Heart left ventricle (tissue), 13 donors: ENCODE data around the gene CBX7.

ENCODE experiments used
- CTCF ChIP-seq, 12 donors: fragments of 200-600 bp; sonication (generic) in 4 of 12; IDR thresholded peaks; one replicate each; pipeline versions ENCODE4 v1.5.0 to v1.8.0; 2018 to 2022; ENCODE audit warnings: antibody characterized with exemption in 12 of 12, mild to moderate bottlenecking in 5 of 12
- POLR2A ChIP-seq, 2 donors: fragments of 450-650 bp; IDR thresholded peaks; one replicate each; pipeline ENCODE4 v1.6.1; 2017; ENCODE audit warnings: antibody characterized with exemption in 2 of 2, mild to moderate bottlenecking in 2 of 2, moderate library complexity in 2 of 2
- donor health status: ischemic (EF 13 %, LVEDD 7.1; RV severe dilation, severe dysfunction).
- donor health status: DM: no; HTN: yes; CAD: no.
- donor health status: DM: no; HTN: no; CAD: no.
- donor health status: ischemic (EF 25% LVEDD 6.9; RV normal size, moderate dysfunction).
- donor health status: ischemic (EF 25% LVEDD 5.7; RV mildly dilated, moderate dysfunction).
- donor health status: ischemic (EF 35%, LVEDD 5.7; RV mildly dilated, moderate dysfunction).
- donor health status: nonischemic (EF 11% LVEDD 7.7; RV severe dilation, severe dysfunction).
- donor health status: DM: yes; HTN: yes; CAD: no.
- donor health status: PGD.
- donor health status: ischemic (EF 29% LVEDD 5.4; RV normal size, mild dysfunction).
- donor health status: nonischemic (EF 23%, LVEDD 6.1; RV moderate dilation, normal function).

- TF ChIP-seq CTCF (IDR thresholded peaks at IDR 0.05) (no peak), POLR2A (IDR thresholded peaks at IDR 0.05) (no peak)
Measured at GRCh38 chr22:39133871-39134270, 18.6 kb downstream of the CBX7 start.
